BLaER1 treated with 17β-estradiol and CSF1 and Interleukin-3, amounts not matched to agents 10 nM and 100 nM (cell line): ENCODE measurements around the gene KRTAP3-2.
"Not testable (repeated sequence)": the region's sequence is repeated elsewhere in the genome, so short reads cannot be mapped to it uniquely, and the experiment has no call there.

ENCODE experiments used
- H3K27ac ChIP-seq, 11 experiments: shearing (Covaris generic); formaldehyde crosslinking; 2 replicates each; pipeline ENCODE4 v1.8.1; 2022
- H3K27me3 ChIP-seq, 11 experiments: shearing (Covaris generic); formaldehyde crosslinking; 2 replicates each; pipeline ENCODE4 v1.8.1; 2022
- H3K36me3 ChIP-seq, 11 experiments: shearing (Covaris generic); formaldehyde crosslinking; 2 replicates each; pipeline ENCODE4 v1.8.1; 2022
- H3K4me1 ChIP-seq, 10 experiments: shearing (Covaris generic); formaldehyde crosslinking; 2 replicates each; pipeline ENCODE4 v1.8.1; 2022
- H3K4me2 ChIP-seq, 11 experiments: shearing (Covaris generic); formaldehyde crosslinking; 2 replicates each; pipeline ENCODE4 v1.8.1; 2022
- H3K4me3 ChIP-seq, 10 experiments: shearing (Covaris generic); formaldehyde crosslinking; 2 replicates each; pipeline ENCODE4 v1.8.1; 2022
- H3K9ac ChIP-seq, 11 experiments: shearing (Covaris generic); formaldehyde crosslinking; 2 replicates each; pipeline ENCODE4 v1.8.1; 2022
- H3K9me3 ChIP-seq, 11 experiments: shearing (Covaris generic); formaldehyde crosslinking; replicated peaks in 1 of 11; 2 replicates each; pipeline ENCODE4 v1.8.1; 2022
- H4K20me1 ChIP-seq, 11 experiments: shearing (Covaris generic); formaldehyde crosslinking; 2 replicates each; pipeline ENCODE4 v1.8.1; 2022
- Cebpa-rat ChIP-seq, 11 experiments: shearing (Covaris generic); IDR thresholded peaks; 2 replicates each; pipeline ENCODE4 v1.8.1; 2022

Gene KRTAP3-2

GRCh38 chr17:40999563-40999962 lies at the start of gene KRTAP3-2:
Gene KRTAP3-2, minus strand, starts transcription at chr17:40999906. Its CDS starts 53 bp downstream, at chr17:40999853.
- H3K36me3 ChIP-seq, H4K20me1 ChIP-seq, H3K27ac ChIP-seq, H3K4me2 ChIP-seq, H3K9ac ChIP-seq, H3K27me3 ChIP-seq, H3K4me1 ChIP-seq, H3K9me3 ChIP-seq, H3K4me3 ChIP-seq: not testable (repeated sequence)

GRCh38 chr17:41049110-41049509 lies 49.4 kb upstream of the KRTAP3-2 start:
- TF ChIP-seq Cebpa-rat (IDR thresholded peaks at IDR 0.05): no peak
- H3K4me1 ChIP-seq: no peaks in the 10 kb centered on the region
- H3K4me2 ChIP-seq: no peak overlapping the region
- H3K27me3 ChIP-seq: no peaks in the 10 kb centered on the region
- H4K20me1 ChIP-seq: no peaks in the 10 kb centered on the region
- no peak overlapping the region for H3K9ac ChIP-seq
- peaks cover 0 to 9% (median 0%) of the 10 kb centered on the region in 11 experiments; a peak in 6 of 22 replicates for H3K9me3 ChIP-seq
- H3K4me3 ChIP-seq: no peak overlapping the region
- no peaks in the 10 kb centered on the region for H3K36me3 ChIP-seq
- no peak overlapping the region for H3K27ac ChIP-seq

GRCh38 chr17:41048441-41048840 lies 48.7 kb upstream of the KRTAP3-2 start:
- no peaks in the 10 kb centered on the region for H3K4me1 ChIP-seq
- TF ChIP-seq Cebpa-rat (IDR thresholded peaks at IDR 0.05): no peak
- H3K4me3 ChIP-seq: no peak overlapping the region
- H3K9ac ChIP-seq: no peak overlapping the region
- H3K27ac ChIP-seq: no peak overlapping the region
- H4K20me1 ChIP-seq: no peaks in the 10 kb centered on the region
- H3K27me3 ChIP-seq: no peaks in the 10 kb centered on the region
- H3K4me2 ChIP-seq: no peak overlapping the region
- peaks cover 0 to 14% (median 6%) of the 10 kb centered on the region in 11 experiments; a peak in 19 of 22 replicates for H3K9me3 ChIP-seq
- no peaks in the 10 kb centered on the region for H3K36me3 ChIP-seq

GRCh38 chr17:41046735-41047465 lies 47.2 kb upstream of the KRTAP3-2 start, which contains the start of gene KRTAP2-1:
Gene KRTAP2-1, minus strand, starts transcription at chr17:41047316. Its CDS starts 49 bp downstream, at chr17:41047267.
- H3K27me3 ChIP-seq, H3K36me3 ChIP-seq, H3K4me3 ChIP-seq, H3K27ac ChIP-seq, H3K4me2 ChIP-seq, H3K4me1 ChIP-seq, H3K9ac ChIP-seq, H4K20me1 ChIP-seq: not testable (repeated sequence)
- peaks cover 7 to 18% (median 14%) of the 10 kb centered on the region in 11 experiments; a peak in 20 of 22 replicates for H3K9me3 ChIP-seq

GRCh38 chr17:41042953-41043352 lies 43.2 kb upstream of the KRTAP3-2 start:
- Histone ChIP-seq H3K9me3 (peaks cover 7 to 18% (median 14%) of the 10 kb centered on the region in 11 experiments; a peak in 20 of 22 replicates), H3K36me3 (no peaks in the 10 kb centered on the region), H4K20me1 (no peaks in the 10 kb centered on the region), H3K4me1 (no peaks in the 10 kb centered on the region), H3K27ac (no peak overlapping the region), H3K9ac (no peak overlapping the region), H3K4me2 (no peak overlapping the region), H3K4me3 (no peak overlapping the region), H3K27me3 (no peaks in the 10 kb centered on the region)
- TF ChIP-seq Cebpa-rat (IDR thresholded peaks at IDR 0.05): no peak

- peaks cover 7 to 18% (median 14%) of the 10 kb centered on the region in 11 experiments; a peak in 20 of 22 replicates for H3K9me3 ChIP-seq
- not testable (repeated sequence) for H3K27me3 ChIP-seq, H3K27ac ChIP-seq, H3K4me1 ChIP-seq, H3K4me2 ChIP-seq, H3K9ac ChIP-seq, H4K20me1 ChIP-seq, H3K4me3 ChIP-seq, H3K36me3 ChIP-seq
These were observed 41.3 kb upstream of the KRTAP3-2 start, which contains the start of gene KRTAP1-1 for GRCh38 chr17:41040783-41041571. Gene KRTAP1-1, minus strand, starts transcription at chr17:41041450. Its CDS starts 53 bp downstream, at chr17:41041397.

- H3K9me3 ChIP-seq: peaks cover under 1 to 6% (median 5%) of the 10 kb centered on the region in 11 experiments; a peak in 13 of 22 replicates
- no peaks in the 10 kb centered on the region for H3K36me3 ChIP-seq
These were observed 38.2 kb upstream of the KRTAP3-2 start for GRCh38 chr17:41037853-41038350.

GRCh38 chr17:41034346-41034935 lies 34.7 kb upstream of the KRTAP3-2 start, which contains the start of gene KRTAP1-3:
Gene KRTAP1-3, minus strand, starts transcription at chr17:41034874. Its CDS starts 53 bp downstream, at chr17:41034821.
- H4K20me1 ChIP-seq, H3K27me3 ChIP-seq, H3K4me3 ChIP-seq, H3K27ac ChIP-seq, H3K9me3 ChIP-seq, H3K36me3 ChIP-seq, H3K9ac ChIP-seq, H3K4me2 ChIP-seq, H3K4me1 ChIP-seq: not testable (repeated sequence)

More at GRCh38 chr17:41037853-41038350, 38.2 kb upstream of the KRTAP3-2 start:
- no peaks in the 10 kb centered on the region for H3K27me3 ChIP-seq
- no peak for TF ChIP-seq Cebpa-rat (IDR thresholded peaks at IDR 0.05)
- no peak overlapping the region for H3K4me3 ChIP-seq
- no peaks in the 10 kb centered on the region for H4K20me1 ChIP-seq
- no peak overlapping the region for H3K27ac ChIP-seq
- no peak overlapping the region for H3K4me2 ChIP-seq
- no peak overlapping the region for H3K9ac ChIP-seq
- no peaks in the 10 kb centered on the region for H3K4me1 ChIP-seq

- Histone ChIP-seq H3K36me3 (no peaks in the 10 kb centered on the region), H3K4me1 (no peaks in the 10 kb centered on the region), H3K9me3 (no peaks in the 10 kb centered on the region), H3K4me3 (no peak within 1 kb of the TSS), H3K27ac (no peak within 1 kb of the TSS), H4K20me1 (no peaks in the 10 kb centered on the region), H3K4me2 (no peak within 1 kb of the TSS), H3K9ac (no peak within 1 kb of the TSS), H3K27me3 (no peaks in the 10 kb centered on the region)
- TF ChIP-seq Cebpa-rat (IDR thresholded peaks at IDR 0.05): no peak
These were observed 30.0 kb upstream of the KRTAP3-2 start, which contains the start of gene KRTAP1-4 for GRCh38 chr17:41029633-41030245. Gene KRTAP1-4, minus strand, starts transcription at chr17:41030195. Its CDS starts 117 bp downstream, at chr17:41030078.
